ENCODE results near the gene TNK1. TPM values are rescaled to one million over a fixed set of nuclear protein-coding genes. Genes with fewer than 3 reads are reported as not detected.

Gene TNK1
- total and polyA plus RNA-seq, 2 of the 8 experiments (the other 6 are each of a cell fraction or from before 2014, with no cell fraction given): 7.6 to 9.5 TPM

DNA sequence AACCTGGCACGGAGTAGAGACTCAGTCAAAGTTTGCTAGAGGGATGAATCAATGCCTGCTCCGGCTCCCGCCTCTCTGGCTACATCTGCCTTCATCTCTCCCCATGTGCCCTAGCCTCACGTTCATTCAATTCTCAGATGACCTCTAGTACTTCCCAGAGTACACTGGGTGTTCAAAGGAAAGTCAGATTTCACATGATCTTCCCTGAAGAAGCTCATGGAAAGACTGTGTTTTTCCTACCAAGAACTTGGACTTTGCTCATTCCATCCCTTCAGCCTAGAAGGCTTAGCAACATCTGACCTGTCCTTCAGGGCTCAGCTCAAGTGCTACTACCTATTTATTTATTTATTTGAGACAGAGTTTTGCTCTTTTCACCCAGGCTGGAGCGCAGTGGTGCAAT lies 11.1 kb upstream of the TNK1 start (continued):
- TF ChIP-seq CTCF (IDR thresholded peaks at IDR 0.05; ENCODE audit: control extremely low read depth in 1 of 3, insufficient read depth in 1 of 3, low read depth in 1 of 3, low read length in 3 of 3) (no peak), NANOG (IDR thresholded peaks at IDR 0.05; ENCODE audit: insufficient read depth, low read depth, low read length, poor library complexity, severe bottlenecking) (no peak), EP300 (IDR thresholded peaks at IDR 0.05; ENCODE audit: borderline replicate concordance in 1 of 2, low read depth in 2 of 2, low read length in 2 of 2) (no peak), SIN3A (conservative IDR thresholded peaks at IDR 0.05 in 1 of 2, IDR thresholded peaks at IDR 0.05 in 1 of 2; ENCODE audit: low read depth in 1 of 2, low read length in 2 of 2) (no peak), CHD1 (IDR thresholded peaks at IDR 0.05; ENCODE audit: low read depth, low read length) (no peak), MAFK (IDR thresholded peaks at IDR 0.05; ENCODE audit: low read depth, low read length) (no peak), CBX8 (IDR thresholded peaks at IDR 0.05; ENCODE audit: borderline replicate concordance, low read depth, low read length) (no peak)
- TF ChIP-seq, protein P1, sequence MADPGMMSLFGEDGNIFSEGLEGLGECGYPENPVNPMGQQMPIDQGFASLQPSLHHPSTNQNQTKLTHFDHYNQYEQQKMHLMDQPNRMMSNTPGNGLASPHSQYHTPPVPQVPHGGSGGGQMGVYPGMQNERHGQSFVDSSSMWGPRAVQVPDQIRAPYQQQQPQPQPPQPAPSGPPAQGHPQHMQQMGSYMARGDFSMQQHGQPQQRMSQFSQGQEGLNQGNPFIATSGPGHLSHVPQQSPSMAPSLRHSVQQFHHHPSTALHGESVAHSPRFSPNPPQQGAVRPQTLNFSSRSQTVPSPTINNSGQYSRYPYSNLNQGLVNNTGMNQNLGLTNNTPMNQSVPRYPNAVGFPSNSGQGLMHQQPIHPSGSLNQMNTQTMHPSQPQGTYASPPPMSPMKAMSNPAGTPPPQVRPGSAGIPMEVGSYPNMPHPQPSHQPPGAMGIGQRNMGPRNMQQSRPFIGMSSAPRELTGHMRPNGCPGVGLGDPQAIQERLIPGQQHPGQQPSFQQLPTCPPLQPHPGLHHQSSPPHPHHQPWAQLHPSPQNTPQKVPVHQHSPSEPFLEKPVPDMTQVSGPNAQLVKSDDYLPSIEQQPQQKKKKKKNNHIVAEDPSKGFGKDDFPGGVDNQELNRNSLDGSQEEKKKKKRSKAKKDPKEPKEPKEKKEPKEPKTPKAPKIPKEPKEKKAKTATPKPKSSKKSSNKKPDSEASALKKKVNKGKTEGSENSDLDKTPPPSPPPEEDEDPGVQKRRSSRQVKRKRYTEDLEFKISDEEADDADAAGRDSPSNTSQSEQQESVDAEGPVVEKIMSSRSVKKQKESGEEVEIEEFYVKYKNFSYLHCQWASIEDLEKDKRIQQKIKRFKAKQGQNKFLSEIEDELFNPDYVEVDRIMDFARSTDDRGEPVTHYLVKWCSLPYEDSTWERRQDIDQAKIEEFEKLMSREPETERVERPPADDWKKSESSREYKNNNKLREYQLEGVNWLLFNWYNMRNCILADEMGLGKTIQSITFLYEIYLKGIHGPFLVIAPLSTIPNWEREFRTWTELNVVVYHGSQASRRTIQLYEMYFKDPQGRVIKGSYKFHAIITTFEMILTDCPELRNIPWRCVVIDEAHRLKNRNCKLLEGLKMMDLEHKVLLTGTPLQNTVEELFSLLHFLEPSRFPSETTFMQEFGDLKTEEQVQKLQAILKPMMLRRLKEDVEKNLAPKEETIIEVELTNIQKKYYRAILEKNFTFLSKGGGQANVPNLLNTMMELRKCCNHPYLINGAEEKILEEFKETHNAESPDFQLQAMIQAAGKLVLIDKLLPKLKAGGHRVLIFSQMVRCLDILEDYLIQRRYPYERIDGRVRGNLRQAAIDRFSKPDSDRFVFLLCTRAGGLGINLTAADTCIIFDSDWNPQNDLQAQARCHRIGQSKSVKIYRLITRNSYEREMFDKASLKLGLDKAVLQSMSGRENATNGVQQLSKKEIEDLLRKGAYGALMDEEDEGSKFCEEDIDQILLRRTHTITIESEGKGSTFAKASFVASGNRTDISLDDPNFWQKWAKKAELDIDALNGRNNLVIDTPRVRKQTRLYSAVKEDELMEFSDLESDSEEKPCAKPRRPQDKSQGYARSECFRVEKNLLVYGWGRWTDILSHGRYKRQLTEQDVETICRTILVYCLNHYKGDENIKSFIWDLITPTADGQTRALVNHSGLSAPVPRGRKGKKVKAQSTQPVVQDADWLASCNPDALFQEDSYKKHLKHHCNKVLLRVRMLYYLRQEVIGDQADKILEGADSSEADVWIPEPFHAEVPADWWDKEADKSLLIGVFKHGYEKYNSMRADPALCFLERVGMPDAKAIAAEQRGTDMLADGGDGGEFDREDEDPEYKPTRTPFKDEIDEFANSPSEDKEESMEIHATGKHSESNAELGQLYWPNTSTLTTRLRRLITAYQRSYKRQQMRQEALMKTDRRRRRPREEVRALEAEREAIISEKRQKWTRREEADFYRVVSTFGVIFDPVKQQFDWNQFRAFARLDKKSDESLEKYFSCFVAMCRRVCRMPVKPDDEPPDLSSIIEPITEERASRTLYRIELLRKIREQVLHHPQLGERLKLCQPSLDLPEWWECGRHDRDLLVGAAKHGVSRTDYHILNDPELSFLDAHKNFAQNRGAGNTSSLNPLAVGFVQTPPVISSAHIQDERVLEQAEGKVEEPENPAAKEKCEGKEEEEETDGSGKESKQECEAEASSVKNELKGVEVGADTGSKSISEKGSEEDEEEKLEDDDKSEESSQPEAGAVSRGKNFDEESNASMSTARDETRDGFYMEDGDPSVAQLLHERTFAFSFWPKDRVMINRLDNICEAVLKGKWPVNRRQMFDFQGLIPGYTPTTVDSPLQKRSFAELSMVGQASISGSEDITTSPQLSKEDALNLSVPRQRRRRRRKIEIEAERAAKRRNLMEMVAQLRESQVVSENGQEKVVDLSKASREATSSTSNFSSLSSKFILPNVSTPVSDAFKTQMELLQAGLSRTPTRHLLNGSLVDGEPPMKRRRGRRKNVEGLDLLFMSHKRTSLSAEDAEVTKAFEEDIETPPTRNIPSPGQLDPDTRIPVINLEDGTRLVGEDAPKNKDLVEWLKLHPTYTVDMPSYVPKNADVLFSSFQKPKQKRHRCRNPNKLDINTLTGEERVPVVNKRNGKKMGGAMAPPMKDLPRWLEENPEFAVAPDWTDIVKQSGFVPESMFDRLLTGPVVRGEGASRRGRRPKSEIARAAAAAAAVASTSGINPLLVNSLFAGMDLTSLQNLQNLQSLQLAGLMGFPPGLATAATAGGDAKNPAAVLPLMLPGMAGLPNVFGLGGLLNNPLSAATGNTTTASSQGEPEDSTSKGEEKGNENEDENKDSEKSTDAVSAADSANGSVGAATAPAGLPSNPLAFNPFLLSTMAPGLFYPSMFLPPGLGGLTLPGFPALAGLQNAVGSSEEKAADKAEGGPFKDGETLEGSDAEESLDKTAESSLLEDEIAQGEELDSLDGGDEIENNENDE (IDR thresholded peaks at IDR 0.05; ENCODE audit: insufficient replicate concordance, low read length): no peak
